GM18907 (cell line): ENCODE measurements around the gene COPA.

Experiments
- ATAC-seq: cut with Tn5 transposase; IDR thresholded peaks from one replicate; pipeline ENCODE4 v1.9.1; 2021; ENCODE audit warnings: mild to moderate bottlenecking, moderate library complexity; ENCODE audit not compliant: unreplicated experiment

Gene COPA

GRCh38 chr1:160239582-160240299 lies 103.3 kb downstream of the COPA start:
- ATAC-seq = no peak
